GM18870 (cell line): ENCODE measurements around the gene PLEKHJ1.

ENCODE experiments used
- ATAC-seq: cut with Tn5 transposase; IDR thresholded peaks from one replicate; pipeline ENCODE4 v1.9.1; 2021; ENCODE audit warnings: moderate library complexity; ENCODE audit not compliant: unreplicated experiment

PLEKHJ1 gene

DNA sequence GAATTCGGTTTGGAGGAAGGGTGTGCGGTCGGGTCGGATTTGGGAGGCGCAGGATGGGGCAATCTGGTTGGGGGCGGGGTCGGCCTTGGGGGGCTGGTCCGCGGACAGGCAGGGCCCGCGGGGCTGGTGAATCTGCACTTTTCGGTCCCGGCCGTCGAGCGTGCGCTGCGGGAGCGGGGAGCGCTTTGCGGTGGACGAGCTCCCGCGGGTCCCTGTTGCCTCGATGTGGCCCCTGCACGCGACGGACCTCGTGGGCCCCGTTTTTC lies 34.0 kb upstream of the PLEKHJ1 start:
- no peak for ATAC-seq

DNA sequence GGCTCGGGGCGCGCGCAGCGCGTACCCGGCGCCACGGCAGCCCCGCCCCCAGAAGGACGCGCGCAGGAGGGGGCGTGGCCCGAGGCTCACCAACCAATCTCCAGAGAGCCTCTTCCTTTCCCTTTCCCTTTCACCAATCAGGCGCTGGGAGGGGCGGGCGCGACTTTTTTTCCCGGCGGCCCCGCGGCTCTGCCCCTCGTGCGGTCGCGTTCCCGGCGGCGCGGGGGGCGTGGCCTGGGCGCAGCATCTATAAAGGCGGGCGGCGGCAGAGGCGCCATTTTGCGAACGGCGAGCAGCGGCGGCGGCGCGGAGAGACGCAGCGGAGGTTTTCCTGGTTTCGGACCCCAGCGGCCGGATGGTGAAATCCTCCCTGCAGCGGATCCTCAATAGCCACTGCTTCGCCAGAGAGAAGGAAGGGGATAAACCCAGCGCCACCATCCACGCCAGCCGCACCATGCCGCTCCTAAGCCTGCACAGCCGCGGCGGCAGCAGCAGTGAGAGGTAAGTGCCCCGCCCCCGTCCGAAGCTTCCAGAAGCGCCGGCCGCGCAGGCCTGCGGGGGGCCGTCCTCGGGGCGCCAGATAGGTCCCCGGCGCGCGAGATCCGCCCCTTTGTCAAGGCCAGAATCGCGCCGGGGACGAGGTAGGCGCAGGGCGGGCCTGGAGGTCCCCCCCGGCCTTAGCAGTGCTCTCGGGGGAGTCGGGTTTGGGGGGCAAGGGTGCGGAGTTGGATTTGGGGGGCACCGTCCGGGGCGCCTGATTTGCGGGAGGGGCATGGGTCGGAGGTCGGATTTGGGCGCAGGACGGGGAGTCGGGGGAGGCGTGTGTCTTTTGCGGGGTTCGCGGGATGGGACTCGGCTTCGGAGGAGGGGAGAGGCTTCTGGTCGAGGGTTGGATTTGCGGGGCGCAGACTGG lies 33.4 kb upstream of the PLEKHJ1 start:
- peak; percentile 63 for ATAC-seq

DNA sequence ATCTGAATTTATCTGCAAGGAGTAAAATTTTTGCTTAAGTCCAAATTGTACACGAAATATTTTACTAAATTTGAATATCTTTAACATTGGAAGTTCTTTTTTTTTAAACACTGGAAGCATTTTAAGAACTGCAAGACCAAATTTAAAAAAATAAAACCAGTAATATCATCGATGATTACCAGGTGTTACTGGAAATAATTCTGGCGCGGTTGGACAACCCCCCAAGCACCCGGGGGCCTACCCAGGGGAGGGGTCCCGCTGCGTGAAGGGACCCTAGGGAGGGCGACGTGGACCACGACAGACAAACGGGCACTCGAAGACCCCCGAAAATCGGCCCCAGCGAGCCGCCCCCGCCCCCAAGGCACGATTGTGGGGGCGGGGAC lies 32.7 kb upstream of the PLEKHJ1 start:
- no peak for ATAC-seq

DNA sequence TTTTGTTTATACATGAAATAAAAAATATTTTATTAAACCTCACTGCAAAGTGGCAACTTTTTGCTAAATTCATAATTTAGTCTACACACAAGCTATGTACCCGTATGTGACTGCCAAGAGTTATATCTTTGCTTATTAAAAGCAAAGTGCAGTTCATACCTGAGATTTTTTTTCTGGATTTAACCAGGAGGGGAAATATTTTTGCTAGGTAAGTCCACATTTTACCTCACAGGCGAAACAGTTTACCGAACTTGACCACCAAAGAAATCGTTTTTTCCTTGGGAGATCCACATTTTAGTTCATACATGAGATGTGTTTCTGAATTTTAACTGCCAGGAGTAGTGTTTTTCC lies 32.3 kb upstream of the PLEKHJ1 start:
- ATAC-seq = no peak

DNA sequence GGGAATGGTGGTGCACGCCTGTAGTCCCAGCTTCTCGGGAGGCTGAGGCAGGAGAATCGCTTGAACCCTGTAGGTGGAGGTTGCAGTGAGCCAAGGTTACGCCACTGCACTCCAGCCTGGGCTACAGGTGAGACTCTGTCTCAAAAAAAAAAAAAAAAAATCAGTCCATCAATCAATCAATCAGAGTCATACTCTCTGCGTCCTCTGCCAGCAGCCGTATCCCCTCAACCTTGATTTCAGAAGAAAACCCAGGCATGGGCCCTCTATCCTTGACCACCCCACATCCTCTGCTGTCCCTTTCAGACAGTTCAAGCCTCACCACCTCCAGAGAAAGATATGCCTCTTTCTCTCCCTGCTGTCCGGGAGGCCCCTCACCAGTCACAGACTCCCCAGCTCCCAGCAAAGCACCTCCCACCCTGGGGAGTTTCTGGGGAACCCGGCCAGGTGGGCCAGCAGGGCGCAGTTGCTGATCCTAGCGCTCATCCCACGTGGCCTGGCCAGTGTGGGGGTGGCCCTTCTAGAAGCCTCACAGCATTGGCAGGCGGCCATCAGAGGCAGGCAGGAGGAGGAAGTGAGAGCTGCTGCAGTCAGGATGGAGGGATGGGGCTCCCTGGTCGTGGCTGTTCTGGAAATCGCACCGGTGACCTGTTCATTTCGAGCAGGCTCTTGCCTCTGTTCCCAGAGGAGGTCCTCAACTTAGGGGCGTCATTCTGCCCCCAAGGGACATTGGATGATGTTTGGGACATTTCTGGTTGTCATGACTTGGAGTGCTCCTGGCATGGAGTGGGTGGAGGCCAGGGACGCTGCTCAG lies 30.3 kb upstream of the PLEKHJ1 start:
- ATAC-seq = no peak

DNA sequence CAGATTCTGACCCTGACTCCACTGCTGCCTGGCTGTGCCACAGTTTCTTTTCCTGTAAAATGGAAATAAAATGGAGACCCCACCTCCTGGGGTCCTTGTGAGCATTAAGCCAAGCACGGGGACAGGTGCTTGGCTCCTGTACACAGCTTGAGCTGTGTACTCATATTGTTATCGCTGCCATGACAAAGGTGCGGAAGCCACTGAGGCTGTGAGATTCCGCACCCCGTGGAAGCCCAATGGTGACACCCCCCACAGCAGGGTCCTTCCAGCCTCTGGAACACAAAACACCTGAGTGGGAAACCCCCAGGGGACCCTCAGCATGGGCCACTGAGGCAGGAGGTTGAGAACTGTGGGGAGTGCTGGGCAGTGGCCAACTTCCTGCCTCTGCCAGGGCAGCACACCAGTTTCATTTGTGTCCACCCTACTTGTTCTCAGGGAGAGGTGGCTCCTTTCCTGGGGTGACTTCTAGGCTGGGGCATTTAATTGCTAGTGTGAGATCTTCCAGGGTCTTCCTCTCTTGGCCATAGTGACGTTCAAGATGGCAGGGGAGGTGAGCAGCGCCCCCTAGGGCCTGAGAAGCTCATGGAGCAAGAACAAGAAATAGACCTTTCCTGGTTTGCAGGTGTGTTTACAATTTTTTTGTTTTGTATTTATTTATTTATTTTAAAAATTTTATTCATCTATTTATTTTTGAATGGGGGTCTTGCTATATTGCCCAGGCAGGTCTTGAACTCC lies 25.5 kb upstream of the PLEKHJ1 start:
- no peak for ATAC-seq

DNA sequence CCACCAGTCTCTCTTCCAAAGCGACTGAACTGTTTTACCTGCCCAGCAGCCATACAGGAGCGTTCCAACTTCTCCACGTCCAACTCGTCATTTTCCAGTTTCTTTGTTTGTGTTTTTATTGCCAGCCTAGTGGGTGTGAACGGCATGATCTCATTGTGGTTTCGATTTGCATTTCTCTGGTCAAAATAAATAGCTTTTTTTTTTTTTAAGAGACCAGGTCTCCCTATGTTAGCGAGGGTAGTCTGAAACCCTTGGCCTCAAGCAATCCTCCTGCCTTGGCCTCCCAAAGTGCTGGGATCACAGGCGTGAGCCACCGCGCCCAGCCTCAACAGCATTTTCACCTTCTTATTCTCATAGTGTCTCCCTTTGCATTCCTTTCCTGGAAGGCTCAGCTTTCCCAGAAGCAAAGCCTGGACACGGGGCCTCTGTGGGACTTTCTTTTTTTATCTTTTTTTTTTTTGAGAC lies 24.2 kb upstream of the PLEKHJ1 start:
- no peak for ATAC-seq

DNA sequence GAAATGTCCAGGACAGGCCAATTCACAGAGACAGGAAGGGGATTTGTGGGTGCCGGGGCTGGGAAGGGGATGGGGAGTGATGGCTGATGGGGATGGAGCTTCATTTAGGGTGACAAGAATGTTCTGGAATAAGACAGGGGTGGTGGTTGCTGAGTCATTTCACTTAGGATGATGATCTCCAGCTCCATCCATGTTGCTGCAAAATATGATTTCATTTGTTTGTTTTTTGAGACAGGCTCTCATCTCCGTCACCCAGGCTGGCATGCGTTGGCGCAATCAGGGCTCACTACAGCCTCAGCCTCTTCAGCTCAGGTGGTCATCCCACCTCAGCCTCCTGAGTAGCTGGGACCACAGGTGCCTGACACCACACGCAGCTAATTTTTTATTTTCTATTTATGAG lies 23.2 kb upstream of the PLEKHJ1 start:
- no peak for ATAC-seq

DNA sequence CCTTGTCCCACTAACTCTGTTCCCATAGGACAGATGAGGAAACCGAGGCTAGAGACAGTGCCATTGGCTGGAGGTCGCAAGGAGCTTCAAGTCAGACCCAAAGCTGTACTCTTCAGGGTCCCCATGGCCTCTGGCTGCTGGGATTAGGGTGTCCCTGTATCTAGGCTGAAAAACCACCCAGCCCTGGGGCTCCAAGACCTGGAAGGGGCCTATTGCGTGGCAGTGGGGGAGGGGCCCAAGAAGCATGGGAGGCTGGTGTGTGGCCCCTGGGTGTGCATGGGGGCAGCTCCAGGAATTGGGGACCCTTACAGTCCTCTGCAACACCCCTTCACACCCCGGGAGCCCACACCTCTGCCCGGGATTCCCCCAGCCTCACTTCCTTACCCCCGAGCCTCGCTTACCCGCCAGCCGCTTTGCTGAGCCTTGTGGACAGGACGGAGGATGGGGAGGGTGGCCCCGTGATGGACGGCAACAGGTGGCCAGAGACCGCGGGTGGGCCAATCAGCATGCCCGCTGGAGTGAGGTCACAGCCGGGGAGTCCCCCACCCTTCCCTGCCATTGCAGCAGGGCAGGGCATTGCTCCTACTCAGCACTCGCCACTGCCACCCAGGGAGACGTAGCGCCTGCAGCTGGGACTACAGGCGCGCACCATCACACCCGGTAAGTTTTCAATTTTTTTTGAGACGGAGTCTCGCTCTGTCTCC lies 20.0 kb upstream of the PLEKHJ1 start, which contains the start of gene JSRP1:
Gene JSRP1 (minus strand): TSS at position 436 of the 704 bp plus-strand sequence. CDS start 1,103 bp downstream, outside the sequence.
- no peak for ATAC-seq

DNA sequence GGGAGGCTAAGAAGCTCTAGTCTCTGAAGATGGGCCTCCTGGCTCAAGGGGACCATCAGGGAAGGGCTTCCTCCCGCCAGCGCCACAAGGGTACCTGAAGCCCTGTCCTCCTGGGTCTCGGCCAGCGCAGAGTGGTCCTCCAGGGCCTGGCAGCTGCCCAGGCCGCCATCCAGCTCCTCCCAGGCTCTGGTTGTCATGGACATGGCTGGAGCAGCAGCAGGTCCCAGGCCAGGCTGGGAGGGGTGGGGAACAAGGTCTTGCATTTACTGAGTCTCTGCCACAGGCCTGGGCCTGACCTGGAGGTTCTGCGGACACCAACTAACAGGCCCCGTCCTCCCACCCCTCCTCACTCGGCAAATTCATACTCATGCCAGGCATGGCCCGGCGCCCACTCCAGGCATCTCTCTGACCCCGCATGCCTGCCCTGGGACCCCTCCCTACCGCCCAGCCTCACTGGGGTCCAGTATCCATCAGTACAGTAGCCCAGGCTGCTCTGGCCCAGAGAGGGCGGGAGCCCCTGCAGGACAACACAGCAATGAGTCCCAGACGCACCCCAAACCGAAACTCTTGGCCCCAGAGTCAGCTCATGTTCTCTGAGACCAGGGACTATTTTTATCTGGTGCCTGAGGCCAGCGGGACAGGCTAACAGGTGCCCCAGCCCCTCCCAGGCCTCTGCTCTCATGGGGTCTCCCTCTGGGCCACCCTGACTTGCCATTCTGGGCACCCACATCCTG lies 19.1 kb upstream of the PLEKHJ1 start:
- no peak for ATAC-seq

DNA sequence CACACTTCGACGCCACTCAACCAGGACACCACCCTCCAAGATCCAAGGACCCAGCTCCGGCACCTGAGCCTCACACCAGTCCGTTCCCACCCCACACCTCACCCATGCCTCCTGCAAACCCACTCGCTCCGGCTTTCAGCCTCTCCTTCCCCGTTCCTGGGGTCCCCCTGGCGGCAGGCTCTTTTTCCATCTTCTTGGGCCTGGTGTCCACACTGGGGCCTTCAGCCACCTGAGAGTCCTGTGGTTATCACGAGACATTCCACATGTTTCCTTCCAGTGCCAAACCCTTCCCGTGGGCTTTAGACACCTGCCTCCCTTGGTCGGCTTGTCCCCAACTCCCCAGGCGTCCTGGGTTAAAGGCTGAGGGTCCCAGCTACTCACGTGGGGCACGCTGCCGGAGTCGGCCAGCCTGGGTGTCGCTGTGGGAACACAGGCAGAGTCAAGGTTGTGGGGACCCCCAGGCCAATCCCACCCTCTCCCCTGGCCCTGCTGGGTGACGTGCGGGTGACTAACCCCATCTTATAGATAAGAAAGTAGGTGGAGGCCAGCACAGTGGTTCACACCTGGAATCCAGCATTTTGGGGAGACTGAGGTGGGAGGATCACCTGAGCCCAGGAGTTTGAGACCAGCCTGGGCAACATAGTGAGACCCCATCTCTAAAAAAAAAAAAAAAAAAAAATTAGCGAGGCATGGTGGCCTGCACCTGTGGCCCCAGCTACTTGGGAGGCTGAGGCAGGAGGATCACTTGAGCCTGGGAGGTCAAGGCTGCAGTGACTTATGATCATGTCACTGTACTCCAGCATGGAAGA lies 18.1 kb upstream of the PLEKHJ1 start:
- no peak for ATAC-seq

DNA sequence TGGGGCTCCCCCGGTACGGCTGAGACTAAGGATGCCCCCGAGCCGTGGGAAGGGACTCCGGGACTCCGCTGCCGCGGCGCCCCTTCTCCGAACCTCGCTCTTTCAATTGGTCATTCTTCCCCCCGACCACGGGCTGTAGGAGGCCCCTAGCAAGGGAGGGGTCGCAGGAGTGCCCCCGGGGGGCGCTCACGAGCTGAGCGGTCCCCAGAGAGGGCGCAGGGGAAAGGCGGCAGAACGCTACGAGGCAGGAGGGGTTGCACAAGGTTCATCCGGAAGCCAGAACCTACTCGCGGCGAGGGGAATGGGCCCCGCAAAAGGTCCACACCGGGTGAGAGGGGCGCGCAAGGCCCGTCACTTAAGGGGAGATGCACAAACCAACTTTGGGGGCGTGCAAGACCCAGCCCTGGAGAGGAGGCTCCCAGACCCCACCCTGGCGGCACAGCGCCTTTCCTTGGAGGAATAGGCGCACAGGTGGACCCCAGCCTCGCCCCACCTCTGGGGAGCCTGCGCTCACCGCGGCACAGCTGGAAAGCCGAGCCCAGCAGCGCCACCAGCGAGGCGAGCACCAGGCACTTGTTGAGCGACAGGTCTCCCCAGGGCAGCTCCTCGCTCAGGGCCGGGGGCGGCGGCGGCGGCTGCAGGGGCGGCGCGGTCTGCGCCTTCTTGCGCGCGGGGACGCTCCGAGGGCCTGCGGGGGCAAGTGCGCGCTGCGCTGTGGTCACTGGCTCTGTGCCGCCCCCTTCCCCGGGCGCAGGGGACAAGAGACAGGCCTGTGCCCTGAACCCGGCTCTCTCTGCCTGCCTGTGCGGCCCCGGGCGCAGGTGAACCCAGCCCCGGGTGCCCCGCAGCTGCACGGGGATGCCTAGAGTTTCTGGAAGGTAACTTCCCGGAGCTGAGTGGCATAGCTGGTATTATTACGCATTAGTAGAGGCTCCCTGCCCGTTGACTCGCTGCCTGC lies 17.3 kb upstream of the PLEKHJ1 start:
- no peak for ATAC-seq

DNA sequence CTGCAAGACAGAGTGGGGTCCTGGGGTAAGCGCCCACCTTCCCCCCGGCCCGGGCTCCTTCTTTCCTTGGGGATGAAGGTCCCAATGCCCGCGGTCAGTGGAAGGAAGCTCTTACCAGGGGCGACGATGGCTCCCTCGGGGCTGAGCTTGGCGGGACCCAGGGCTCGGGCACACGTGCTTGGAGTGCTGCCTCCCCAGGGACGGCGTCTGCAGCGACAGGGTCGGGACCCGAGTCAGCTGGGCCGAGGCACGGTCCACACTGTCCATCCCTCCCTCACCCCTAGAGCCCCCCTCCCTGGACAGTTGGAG lies 16.6 kb upstream of the PLEKHJ1 start:
- ATAC-seq = no peak

DNA sequence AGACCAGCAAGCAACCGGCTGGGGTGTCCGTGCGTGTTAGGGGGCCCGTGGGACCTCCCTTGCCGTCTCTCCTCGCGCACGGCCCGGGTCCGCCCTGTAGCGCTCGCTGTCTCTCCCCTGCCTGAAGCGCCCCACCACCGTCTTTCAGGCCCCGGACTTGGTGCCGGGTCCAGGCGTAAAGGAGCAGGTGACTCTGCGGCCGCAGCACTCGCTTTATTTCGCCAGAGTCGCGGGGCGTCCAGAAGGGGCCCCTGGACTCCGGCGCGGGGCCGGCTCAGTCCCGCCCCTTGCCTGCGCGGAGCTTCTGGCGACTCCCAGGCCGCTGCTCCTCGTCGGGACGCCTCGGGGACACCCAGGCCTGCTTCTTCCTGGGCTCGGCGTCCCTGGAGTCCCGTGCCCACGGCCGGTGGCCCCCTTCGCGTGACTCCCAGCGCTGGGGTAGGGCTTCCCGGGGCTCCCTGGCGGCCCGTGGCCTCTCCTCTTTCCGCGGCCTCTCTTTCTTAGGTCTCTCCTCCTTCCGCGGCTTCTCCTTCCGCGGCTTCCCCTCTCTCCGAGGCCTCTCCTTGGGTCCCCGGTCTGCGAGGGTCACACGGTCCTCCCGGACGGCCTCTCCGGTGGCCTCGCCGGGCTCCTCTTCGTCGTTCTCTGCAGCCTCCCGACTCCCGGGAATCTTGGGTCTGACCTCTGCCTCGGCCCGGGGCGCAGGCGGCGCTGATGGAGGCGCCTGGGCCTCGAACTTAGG lies 16.1 kb upstream of the PLEKHJ1 start:
- ATAC-seq = no peak

DNA sequence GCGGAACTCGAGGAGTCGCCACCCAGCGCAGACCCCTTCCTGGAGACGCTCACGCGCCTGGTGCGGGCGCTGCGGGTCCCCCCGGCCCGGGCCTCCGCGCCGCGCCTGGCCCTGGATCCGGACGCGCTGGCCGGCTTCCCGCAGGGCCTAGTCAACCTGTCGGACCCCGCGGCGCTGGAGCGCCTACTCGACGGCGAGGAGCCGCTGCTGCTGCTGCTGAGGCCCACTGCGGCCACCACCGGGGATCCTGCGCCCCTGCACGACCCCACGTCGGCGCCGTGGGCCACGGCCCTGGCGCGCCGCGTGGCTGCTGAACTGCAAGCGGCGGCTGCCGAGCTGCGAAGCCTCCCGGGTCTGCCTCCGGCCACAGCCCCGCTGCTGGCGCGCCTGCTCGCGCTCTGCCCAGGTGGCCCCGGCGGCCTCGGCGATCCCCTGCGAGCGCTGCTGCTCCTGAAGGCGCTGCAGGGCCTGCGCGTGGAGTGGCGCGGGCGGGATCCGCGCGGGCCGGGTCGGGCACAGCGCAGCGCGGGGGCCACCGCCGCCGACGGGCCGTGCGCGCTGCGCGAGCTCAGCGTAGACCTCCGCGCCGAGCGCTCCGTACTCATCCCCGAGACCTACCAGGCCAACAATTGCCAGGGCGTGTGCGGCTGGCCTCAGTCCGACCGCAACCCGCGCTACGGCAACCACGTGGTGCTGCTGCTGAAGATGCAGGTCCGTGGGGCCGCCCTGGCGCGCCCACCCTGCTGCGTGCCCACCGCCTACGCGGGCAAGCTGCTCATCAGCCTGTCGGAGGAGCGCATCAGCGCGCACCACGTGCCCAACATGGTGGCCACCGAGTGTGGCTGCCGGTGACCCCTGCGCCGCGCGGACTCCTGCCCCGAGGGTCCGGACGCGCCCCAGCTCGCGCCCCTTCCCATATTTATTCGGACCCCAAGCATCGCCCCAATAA lies 15.3 kb upstream of the PLEKHJ1 start:
- ATAC-seq = no peak

DNA sequence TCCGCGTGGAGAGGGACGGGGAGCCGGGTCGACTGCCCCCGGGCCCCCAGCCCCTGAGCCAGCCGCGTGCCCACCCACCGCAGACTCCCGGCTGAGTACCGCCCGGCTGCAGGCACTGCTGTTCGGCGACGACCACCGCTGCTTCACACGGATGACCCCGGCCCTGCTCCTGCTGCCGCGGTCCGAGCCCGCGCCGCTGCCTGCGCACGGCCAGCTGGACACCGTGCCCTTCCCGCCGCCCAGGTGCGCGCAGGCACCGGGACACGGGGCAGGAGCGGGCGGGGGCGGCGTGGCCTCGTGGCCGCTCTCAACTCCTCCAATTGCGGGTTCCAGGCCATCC lies 14.6 kb upstream of the PLEKHJ1 start:
- ATAC-seq = no peak
